ENCODE measurements around the gene FMN1.

- TF ChIP-seq CTCF (IDR thresholded peaks at IDR 0.05): no peak
- no peak for TF ChIP-seq POLR2AphosphoS5 (IDR thresholded peaks at IDR 0.05; ENCODE audit: insufficient read depth in 1 of 2, low read depth in 1 of 2)
These were observed 409.9 kb downstream of the FMN1 start for GRCh38 chr15:32784581-32784980.

Measured in vagina (tissue), 2 donors.